Activated CD8-positive, alpha-beta memory T cell treated with anti-CD3 and anti-CD28 coated beads for 48 hours (primary cell): ENCODE data around the gene TBC1D1.

Source experiments
- DNase-seq, 3 experiments: peaks; one replicate each; pipeline ENCODE4 v3.0.0-alpha.2; 2020; ENCODE audit warnings: low read depth in 2 of 3, low spot score in 2 of 3

Gene TBC1D1

DNA sequence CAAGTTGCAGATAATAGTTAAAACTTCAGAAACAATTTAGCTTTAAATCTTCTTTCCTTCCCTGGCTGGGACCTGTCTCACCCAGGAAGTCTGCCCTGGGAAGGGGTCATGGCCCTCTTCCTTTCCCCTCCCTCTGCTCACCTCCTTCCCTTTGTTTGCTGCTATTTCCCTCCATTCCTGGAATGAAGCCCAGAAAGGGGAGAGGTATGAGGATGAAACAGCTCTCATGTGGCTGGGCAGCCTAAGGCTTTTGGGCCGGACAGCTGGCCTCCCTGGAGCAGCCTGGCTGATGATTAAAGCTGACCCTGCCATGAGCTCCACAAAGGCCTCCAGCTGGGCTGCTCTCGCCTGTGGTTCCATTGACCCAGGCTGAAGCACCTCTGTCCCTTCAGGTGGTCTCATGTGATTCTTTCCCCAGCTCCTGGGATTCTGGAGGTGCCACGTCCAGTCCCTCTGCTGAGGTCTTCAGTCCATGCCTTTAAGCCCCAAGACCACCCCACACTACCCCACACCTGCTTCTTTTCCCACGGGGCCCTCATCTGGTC lies 271.4 kb downstream of the TBC1D1 start:
- no peak for DNase-seq

DNA sequence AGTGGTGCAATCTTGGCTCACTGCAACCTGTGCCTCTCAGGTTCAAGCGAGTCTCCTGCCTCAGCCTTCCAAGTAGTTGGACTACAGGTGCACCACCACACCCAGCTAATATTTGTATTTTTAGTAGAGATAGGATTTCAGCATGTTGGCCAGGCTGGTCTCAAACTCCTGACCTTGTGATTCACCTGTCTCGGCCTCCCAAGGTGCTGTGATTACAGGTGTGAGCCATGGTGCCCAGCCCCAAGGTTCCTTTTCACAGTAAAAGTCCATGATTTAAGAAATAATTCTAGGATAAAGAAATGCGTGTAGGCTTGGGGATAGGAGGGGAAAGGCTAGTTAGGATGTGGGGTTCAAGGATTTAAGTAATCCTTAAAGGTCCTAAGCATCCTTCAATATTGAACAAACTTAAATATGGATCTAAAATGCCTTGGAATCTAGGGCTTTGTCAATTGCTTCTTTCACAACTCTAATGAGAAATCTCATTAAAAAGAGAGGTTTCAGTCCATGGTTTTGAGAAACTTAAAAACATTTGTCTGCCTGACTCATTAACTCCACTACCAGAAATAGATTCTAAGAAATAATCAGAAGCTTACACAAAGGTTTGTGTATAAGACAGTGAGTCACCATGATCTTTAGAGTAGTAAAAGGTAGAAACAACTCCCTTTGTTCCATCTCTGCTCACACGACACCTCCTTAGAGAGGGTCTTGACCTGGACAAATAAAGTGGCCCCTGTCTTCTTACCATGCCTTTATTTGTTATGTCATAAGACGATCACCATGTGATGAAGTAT lies 272.5 kb downstream of the TBC1D1 start:
- DNase-seq, result no peak

DNA sequence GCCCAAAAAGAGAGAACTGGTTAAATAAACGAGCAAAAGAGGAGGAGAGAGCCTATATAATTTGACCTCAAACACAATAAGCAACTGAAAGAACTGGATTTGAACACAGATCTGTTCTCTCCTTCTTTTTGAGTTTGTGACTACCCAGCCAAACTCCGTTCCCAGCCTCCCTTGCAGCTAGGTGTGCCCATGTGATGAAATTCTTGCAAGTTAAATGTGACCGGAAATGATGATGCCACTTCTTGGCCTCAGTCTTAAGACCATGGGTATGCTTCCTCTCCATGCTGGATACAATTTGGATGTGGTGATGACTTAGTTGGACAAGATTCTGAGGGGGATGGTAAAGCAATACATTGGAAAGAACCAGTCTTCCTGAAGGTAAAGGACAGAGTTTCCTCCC lies 273.5 kb downstream of the TBC1D1 start:
- DNase-seq, result no peak

DNA sequence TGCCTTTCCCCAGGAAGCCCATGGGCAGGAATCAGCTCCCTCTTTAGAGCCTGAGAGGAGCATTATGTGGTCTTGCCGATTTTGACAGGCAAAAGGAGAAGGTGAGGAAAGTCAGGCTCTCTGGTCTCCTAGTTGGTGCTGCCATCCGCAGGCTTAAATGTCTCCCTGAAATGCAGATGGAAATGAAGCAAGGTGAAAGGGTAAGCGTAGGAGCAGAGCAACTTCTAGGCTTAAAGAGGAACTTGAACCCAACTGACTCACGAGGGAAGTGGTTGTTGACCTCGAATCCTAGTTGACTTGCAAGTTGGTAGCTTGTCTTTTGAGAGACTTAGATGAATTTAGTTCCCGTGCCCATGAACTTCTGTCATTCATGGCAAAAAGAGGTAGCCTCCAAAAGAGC lies 275.2 kb downstream of the TBC1D1 start:
- no peak for DNase-seq

DNA sequence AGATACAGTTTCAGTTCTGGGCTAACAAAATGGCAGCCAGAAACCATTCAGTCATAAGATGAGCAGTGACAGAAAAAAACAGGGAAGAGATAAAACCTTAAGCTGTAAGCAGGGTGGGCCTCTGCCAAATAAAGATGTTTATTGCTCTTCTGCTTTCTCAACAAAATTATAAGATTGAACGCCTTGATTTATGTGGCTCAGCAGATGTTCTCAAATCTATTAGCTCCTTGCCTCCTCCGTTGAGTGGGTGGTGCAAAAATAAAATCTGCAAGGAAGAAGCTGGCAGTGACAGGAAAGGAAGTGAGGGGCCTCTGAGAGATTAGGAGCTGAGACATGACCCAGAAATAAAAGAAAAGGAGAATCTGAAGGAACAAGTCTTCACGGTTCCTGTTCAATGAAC lies 275.9 kb downstream of the TBC1D1 start:
- DNase-seq, result no peak

DNA sequence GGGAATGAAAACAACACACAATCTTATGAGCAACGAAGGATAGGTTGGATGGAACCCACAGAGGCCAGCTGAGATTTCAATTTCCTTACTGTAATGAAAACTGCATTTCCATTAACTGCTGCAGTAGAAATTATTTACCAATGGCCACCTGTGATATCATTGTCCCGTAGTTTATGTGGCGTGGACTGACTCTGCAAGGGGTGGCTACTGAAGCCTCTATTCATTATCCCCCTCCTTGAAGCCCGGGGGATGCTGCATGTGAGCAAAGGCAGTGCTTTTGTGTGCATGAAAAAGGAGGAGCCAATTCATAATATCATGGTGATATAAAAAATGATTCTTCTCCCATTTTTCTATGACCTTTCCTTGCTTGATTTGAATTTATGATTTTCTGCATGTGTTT lies 277.1 kb downstream of the TBC1D1 start:
- no peak for DNase-seq

DNA sequence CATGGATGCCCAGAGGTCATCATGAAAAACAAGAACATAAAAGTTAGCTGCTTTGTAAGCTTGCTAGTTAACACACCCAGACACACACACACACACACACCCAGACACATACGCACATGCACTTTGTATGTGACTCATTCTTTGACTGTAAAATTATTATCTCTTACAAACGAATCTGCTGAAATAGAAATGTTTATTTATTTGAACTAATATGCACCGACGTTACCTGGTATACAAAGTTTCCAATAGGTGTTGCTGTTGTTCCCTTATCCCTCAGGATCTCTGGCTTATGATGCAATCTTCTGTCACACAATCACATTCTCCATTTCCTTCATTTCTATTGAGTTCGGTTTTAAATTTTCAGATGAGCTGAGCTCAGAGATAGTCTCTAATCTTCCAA lies 278.6 kb downstream of the TBC1D1 start:
- no peak for DNase-seq

DNA sequence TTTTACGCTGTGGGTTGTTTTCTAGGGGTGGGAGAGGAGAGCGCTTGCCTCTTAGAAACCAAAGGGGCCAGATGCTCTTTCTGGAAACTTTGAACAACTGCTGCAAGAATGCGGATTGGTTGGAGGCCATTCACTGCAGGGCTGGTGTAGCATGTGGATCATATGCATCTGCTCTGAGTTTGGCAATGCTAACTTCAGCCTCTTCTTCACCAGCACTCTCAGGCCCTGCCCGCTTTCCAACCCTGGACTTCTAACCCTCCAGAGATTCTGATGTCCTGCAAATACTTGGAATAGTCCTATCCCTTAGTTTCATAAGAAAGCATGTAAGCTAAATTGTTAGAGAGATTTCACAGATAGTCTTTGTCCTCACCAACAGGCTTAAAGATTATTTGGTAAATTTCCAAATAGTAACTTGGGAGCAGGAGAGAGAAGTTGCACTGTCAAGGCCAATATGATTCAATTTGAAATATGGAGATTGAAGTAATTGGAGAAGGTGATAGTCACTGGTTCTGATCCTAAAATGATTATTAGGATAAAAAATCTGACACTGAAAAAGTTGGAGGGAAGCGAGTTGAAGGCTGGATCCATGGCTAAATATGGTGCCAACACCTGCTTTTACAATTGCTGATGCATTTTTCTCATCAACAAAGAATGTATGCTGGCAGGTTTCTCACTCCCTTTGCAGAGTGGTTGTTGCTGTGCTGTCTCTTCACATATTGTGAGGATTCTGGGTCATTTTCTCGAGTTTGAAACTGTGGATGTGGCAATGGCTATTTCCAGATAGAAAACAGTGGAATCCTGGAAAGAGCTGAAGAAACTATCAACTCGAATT lies 279.7 kb downstream of the TBC1D1 start:
- DNase-seq, result no peak

DNA sequence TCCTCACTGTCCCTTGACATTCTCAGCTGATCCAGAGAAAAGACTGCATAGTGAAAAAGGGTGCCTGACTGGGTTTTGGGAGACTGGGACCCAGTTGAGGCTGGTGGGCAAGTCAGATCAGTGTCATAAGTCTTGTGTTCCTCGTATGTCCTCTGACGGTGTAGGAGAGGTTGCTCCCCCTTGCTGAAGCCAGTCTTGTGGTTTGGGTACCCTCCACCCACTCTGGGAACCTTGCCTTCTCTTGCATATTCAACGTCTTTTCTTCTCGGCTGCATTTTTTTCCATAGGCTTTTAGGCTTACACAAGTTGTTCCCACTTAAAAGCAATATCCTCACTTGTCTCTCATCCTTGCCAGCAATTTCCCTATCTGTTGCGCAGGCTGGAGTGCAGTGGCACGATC lies 281.2 kb downstream of the TBC1D1 start:
- no peak for DNase-seq

DNA sequence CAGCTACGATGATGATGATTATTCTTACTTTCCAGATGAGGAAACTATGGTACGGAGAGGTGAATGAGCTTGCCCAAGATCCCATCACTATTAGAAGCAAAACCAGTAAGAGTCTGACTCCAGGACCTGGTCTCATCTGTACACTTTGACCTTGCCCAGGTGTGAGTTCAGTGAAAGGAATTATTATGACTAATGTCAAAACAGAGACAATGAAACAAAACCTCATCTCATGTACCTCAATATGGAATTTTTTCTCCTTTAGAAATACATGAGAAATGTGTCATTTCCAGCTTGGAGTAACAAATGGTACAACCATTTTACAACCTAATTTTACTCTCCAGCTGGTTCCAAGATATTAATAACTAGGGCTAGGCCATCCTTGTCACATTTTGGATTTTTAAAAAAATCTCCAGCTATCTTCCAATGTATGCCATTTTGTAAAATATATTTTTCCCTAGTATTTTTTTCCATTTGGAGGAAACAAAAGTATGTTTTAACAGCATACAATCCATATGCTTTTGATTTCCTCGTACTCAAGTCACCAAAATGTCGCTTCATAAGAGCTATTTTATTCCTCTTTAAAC lies 283.1 kb downstream of the TBC1D1 start:
- DNase-seq, result no peak

DNA sequence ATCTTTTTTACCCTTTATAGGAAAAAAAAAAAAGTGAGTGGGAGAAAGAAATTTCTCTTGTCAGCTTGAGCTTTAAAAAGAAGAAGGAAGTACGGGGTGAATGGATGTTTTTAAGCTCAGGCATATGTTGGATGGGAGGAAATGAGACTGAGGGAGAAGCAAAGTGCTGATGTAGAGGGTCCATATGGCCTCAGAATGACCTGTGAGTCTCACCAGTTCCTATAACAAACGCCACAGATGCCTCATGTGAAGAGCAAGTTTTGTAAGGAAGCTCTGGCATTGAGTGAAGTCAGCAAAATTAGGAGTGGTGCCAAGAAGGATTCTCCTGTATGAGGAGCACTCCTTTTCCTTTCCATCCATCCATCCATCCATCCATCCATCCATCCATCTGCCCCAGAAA lies 283.9 kb downstream of the TBC1D1 start:
- no peak for DNase-seq

DNA sequence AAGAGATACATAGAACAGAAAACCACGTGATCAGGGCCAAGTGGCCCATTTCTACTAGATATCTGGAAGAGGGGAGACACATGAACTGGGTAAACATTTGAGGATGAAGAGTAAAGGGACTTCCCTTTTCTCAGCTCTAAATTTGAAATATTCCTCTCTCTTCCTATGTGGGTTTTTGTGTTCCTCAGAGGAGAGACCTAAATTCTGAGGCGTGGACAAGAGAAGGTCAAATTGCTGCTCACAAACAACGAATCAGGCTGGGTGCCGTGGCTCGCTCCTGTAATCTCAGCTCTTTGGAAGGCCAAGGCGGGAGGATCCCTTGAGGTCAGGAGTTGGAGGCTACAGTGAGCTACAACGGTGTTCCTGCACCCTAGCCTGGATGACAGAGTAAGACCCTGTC lies 285.3 kb downstream of the TBC1D1 start:
- no peak for DNase-seq

DNA sequence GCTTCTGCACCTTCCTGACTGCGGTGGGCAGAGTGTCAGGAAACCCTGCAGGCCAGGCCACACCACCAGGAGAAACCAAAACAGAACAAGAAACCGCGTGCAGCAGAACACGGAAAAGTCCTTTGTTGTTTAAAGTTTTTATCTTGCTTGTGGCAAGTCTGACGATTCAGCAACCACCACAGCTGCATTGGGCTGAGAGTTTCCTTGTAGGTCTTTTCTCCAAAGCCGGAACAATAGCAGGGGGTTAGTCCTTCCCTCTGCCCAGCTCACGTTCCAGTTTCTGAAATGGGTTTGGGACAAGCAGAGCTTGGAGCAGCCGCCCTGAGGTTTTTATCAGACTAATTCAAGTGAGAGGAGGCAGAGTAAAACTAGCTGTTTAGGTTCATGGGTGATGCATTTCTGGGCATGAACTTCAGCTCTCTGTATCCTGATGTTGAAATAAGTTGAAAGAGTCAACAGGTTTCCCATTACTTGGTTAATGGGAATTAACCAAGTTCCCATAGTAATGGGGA lies 286.2 kb downstream of the TBC1D1 start:
- peak in 1 of 3 experiments; percentile 20 for DNase-seq

DNA sequence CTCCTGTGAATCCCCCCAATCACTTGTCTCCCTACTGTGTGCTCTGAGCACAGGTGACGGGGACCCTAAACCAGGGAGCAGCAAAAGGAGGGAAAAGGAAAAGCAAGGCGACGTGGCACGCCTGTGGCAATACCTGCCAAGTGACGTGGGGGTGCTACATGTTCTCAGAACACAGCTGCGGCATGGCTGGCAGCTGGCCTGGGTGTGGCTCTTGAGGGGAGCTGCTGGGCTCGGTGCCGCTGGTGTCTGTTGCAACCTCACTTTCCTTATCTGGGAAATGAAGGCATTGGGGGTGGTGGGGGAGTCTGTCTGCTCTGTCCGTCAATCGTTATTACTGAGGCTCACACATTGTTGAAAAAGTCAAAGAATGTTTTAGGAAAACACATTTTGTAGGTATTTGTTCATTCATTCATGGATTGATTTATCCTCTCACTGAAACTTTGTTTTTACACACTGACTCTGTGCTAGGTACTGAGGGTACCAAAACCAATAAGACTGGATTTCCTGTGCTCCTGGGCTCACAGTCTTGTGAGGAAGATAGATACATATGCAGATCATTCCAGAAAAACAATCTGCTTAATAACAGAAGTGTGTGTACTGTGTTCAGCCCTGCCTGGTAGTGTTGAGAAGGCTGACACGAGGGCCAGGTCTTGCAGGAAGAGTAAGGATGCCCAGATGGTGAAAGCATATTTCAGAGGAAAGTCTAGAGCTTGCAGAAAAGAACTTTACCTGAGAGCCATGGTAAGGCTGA lies 286.9 kb downstream of the TBC1D1 start:
- no peak for DNase-seq

DNA sequence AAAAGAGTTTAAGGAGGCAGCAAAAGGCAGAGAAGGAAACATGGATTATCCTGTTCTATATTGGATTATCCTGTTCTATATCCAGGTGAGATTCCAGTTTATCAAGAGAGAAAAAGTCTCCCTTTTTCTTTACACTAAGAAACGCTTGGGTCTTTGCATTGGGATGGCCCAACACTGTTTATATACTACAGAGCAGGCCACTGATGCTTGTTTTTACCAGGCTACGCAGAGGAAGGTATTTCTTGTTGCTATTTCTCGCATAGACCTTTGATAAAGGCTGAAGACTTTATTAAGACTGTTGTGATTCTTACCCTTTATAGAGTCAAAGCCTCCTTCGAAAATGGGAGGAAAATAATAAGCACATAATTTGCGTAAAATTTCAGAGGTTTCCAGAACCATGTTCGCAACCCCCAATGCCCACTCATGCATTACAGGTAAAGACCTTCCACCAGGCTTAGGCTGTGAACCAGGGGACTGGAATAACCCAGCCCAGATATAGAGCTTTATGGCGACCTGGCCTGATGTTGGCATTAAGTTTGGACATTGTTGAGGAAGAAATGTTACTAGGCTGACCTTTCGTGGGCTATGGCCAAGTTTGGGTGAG lies 287.6 kb downstream of the TBC1D1 start:
- no peak for DNase-seq

DNA sequence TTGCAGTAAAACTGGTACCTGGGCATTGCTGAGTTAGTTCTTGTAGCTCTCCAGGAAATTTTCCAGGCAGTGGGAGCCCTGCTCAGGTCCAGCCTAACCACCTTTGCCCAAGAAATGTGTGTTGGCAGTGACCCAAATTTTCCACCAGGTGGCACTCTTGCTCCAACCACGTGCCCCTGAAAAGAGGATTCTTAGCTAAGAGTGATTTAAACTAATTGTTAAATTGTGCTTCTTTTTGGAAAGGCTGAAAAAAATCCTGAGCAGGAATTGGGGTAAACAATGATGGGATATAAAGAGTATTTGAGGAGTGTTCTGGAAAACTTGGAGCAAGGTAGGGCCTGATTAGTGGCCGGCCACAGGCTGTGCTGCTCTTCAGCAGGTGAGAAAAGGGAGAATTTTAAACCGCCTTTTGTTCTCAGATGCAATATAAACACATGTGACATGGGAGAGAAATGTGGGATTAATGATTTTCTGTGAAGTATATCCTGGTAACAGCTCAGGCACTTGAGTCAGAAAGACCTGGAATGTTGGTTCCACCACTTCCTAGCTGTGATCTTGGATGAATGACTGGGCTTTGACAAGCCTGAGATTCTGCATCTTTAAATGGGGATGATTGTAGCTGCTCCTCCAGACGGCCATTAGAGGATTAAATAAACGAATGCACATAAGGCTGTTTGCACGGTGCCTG lies 288.9 kb downstream of the TBC1D1 start:
- peak in 2 of 3 experiments; percentile 52 to 58 for DNase-seq

DNA sequence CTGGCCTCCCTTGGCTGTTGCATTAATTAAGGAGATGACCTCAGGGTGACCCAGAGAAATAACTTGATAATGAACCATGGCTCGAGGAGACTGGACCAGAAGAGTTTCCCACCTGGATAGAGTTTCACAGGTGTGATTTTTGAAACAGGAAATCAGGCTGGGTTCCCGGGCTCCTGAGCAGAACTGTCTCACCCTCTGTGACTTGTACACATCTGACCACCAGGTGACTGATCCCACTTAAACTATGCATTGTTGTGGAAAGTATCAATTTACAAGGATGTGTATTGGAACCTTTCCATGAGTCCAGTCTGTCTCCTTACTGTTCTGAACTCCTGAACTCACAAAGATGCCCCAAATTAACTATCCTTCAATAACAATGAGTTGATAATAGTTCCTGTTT lies 289.6 kb downstream of the TBC1D1 start:
- DNase-seq, result no peak

DNA sequence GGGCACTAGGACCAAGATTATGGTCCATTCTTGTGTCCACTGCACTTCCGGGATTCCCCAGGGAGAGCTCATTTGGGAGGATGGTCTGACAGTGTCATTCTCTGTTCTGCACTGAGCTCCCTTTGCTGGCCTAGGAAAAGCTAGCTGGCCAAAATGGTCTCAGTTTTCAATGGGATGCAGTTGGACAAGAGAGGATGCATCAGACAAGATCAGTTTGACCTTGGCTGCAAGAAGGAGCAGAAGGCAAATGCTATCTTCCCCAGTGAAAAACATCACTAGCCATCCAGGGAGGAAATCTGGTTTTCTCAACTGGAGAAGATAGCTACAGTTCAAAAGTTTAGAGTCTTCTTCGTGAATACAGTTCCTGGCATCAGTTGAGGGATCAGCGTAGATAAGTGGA lies 290.4 kb downstream of the TBC1D1 start:
- no peak for DNase-seq

DNA sequence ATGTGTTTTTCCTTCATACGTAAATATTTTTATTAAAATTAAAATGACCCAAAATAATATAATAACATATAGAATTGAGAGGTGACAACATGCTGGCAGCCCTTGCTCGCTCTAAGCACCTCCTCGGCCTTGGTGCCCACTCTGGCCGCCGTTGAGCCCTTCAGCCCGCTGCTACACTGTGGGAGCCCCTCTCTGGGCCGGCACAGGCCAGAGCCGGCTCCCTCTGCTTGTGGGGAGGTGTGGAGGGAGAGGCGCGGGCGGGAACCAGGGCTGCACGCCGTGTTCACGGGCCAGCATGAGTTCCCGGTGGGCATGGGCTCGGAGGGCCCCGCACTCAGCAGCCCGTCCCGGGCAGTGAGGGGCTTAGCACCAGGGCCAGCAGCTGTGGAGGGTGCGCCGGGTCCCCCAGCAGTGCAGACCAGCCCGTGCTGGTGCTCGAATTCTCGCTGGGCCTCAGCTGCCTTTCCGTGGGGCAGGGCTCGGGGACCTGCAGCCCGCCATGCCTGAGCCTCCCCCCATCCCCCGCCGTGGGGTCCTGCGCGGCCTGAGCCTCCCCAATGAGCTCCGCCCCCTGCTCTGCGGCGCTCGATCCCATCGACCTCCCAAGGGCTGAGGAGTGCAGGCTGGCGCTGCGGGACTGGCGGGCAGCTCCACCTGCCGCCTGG lies 291.6 kb downstream of the TBC1D1 start:
- DNase-seq, result no peak
